Bone marrow (tissue), 2 donors: ENCODE measurements around the gene ZNF76.
A peak's percentile ranks its signal among the peaks of the same experiment; 100 is the strongest.

Source experiments
- DNase-seq, 2 donors: peaks; one replicate each; lab custom pipeline; 2025; lab: John Stamatoyannopoulos, UW

Gene ZNF76

DNA sequence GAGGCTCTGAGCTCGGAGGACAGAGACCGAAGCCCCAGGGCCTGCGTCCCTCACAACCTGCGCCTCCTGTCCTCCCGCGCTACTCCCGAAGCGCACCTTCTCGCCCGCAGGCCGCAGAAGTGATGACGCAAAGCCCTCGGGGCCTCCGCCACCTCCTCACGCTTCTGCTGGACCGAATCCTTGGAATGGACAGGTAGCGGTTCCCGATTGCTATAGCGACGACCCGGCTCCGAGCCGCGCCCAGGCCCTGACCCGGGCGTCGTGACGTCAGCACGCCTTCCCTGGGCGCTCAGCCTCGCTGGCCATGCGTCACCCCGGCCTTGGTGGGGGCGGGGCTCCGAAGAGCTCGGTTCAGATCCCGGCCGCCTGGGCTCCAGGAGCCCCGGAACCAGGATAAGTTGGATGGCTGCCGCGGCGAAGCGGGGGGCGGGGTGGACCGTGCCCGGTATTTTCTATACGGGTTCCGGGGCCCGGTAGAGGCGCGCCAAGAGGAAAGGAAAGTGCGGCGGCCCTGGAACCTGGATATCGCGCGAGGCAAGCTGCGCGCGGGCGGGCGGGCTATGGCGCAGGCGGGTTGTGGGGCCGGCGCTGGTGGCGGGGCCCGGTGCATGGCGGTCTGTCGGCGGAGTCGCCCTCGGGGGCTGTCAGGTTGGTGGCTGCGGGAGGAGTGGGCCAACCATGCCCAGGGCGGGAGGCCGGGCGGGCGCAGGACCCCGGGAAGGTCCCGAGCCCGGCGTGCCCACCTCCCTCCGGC, at the start of gene ZNF76:
TSS of gene ZNF76 (plus strand) at position 542 of the 754 bp plus-strand sequence. CDS start 21,417 bp downstream, outside the sequence.
- peak; percentile 70 to 87 for DNase-seq

DNA sequence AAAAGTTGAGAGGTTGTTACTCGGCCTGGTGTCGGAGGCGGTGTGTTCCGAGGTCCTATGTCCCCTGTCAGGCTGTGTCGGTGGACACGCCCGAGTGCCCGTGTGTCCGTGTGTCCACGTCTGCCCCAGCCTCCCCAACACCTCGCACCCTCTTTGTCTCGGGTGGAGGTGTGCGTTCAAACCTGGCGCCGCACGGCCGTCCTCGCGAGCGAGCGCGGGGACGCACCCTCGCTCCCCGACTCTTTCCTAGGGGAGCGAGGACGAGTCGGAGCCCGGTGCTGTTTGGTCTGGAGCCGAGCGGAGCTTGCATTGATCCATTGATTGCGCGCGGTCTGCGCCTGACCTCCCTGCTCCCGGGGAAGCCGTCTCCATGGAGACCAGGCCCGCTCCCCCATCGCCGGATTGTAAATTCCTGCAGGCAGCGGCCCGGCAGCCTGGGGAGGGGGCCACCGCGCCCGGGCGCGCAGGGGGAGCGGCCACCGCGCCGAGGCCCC, 46.2 kb upstream of the ZNF76 start:
- DNase-seq, result no peak

DNA sequence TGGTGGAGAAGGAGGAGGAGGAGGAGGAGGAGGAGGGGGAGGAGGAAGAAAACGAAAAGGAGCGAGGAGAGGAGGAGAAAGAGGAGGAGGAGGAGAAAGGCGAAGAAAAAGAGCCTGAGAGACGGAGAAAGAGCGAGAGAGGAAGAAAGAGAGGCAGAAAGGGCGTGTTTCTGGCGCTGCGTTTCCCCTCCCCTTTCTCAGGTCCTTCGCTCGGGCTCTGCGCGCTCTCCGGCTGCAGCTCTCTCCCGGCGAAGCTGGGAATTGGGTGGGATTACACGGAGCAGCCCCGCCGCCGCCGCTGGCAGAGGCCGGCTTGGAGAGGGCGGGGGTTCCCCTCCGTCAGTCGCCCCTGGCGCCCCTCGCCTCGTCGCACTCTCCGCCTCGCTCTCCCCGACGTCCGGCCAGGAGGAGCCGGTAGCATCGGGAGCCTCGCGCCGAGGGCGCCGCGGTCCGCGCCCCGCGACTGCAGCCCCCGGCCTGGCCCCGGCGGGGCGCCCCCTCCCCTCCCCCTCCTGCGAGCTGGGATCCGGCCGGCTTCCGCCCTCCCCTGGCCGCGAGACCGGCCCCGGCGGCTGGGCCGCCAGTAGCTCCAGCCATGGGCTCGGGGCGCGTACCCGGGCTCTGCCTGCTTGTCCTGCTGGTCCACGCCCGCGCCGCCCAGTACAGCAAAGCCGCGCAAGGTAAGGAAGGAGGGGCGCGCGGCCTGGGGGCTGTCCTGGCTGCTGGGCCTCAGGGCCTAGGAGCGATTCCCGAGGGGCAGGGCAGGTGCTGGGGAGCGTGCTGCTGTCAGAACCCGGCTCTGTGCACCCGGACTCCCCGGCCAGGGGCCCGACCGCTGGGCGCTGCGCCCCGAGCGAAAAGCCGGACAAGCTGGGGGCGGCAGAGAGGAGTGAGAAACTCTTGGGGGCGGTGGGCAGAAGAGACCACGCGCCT, 45.4 kb upstream of the ZNF76 start, which contains the start of gene SCUBE3:
TSS of gene SCUBE3 (plus strand) at position 133 of the 933 bp plus-strand sequence. CDS start at position 596, 463 bp downstream.
- no peak for DNase-seq

DNA sequence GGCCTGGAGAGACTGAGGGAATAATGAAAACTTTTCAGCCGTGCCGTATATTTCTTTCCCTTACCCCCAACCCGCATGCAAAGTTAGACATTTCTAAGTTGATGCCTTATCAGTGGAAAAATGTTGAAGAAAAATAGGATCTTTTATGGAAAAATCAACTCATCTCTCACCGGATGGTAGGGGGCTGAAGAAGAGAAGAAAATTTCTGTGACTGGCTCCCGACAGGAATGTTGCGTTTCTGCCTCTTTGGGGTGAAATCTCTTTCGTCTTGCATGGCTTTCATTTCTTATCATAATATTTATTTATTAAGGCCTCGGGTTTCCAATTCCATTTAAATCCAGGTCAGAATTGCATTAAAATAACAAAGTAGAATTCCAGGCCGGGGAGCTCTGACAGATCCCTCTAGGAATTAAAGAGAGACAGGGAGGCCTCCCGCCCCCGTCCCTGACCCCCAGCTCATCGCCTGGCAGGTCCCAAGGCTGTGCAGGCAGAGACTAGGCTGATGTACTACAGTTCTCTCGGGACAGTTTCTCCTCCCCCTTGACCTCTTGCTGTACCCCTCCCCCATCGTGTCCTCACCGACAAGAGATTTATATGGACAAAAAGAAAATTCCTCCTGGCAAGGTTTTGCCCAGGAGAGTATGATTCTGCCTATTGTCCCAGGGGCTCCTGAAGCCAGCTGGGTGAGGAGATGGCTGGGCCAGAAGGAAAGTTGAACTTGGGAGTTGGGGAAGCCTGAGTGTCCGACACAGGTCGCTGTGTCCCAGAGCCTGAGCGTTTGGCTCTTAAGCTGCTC, 44.5 kb upstream of the ZNF76 start:
- DNase-seq, result no peak

DNA sequence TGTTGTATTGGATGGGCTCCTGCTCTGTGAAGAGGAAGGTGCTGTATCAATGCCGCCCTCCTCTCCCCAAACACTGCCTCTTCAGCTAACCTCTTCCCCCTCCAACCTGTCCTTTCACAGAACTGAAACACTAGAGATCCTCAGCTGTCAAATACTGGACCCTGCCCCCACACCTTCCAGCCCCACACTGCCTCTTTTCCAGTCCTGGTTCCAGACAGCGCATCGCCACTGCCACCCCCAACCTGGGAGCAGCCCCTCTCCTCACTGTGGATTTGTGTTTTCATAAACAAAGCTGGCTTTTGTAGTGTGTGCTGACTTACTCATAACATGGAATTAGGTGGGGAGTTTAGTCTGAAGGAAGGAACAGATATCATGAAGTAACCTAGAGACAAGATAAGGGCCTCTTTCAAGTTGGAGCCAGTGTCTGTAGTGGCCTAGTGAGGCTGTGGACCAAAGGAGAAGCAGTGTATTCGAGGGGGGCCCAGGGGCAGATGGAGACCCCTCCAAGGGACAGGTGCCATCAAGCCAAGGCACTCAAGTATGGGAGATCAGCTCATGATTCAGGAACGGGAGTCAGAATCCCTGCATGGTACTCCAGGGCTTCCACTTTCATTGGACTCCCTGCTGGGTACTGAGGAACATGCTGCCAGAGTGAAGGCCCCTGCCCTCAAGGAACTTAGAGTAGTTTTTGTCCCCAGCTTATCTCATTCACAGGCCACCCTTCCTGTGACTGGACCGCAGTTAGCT, 43.7 kb upstream of the ZNF76 start:
- no peak for DNase-seq

DNA sequence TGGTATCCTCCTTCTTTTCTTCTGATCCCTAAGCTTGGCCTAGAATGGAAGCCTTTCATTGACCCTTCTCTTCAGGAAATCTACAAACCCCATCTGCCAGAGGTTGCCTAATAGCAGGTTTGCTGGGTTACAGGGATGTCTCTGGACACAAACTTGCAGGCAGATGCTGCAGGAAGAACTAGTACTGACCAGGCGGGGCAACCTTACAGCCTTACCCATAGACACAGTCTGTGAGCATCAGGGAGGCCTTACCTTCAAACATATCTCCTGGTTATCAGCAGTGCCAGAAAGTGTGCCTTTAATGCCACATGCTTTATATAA, 43.2 kb upstream of the ZNF76 start:
- DNase-seq, result no peak

DNA sequence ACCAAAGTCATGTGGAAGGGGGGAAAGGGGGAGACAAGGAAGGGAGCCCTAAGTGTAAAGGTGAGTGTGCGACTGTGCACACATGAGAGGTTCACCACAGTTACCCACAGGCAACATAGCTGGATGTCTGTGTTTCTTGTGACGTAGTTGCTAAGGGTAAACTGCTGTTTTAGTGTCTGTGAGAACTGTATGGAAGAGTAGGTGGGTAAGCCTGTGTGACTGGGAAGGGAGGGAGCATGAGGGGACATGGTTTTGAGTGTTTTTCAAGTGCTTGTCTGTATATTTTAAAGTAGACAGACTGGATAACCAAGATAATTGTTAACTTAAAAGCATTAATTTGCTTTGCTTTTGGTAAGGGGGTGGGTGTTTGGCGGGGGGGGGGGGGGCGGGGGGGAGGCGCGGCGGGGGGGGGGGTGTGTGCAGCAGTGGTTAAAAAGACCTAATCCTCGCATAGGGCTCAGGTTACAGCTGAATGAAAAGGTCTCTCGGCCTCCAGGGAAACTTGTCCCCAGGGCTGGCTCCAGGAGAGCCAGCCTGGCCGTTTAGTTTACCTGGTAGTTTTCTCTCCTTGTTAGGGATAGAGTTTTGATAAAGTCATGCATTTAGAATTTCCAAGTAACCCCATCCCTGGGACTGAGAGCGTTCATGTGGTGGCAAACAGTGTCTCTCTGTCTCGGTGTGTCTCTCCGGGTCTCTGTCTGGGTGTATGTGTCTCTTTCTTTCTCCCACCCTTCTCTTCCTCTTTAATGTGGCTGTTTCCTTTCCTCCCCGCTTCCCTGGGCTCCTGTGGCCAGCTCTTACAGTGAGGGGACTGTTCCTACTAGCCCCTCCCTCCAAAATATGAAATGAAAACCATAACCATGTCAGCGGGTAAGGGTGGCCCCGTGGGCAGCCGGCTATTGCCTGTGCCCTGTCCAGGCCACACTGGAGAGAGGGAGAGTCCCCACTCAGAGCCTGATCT, 42.4 kb upstream of the ZNF76 start:
- DNase-seq, result no peak

DNA sequence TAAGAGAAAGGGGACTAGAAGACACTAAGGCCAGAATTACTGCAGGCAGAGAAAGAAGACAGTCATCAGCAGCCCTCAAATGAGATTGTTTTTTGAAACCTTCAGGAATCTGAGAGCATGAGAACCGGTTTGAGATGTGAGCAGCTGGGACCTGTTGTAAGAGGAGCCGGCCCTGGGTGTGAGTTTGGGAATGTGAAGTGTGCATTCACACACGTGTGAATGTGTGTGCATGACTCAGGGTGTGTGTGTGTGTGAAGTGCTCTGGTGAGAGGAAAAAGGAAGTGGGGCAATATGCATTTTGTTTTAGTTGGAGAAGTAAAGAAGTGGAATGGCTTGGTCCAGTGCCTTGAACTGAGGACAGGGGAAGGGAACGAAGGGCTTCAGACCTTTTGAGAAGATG, 41.5 kb upstream of the ZNF76 start:
- DNase-seq, result peak in 1 of 2 donors; percentile 0

DNA sequence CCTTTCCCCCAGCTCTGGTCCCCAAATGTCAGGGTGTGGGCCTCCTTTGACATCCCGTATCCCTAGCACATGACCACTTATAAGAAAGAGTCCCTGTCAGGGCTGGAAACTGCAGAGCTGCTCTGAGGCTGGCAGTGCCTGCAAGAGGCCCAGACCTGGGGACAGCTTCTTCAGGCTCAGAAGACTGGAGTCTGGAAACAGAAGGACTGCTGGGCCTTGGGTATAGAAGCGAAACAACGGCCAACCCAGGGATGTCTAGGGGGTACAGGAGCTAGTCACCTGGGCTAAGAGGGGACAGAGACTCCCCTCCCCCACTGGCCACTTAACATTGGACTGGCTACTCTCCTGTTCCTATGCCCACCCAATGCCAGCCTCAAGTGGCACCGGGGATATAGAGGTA, 41.1 kb upstream of the ZNF76 start:
- no peak for DNase-seq

DNA sequence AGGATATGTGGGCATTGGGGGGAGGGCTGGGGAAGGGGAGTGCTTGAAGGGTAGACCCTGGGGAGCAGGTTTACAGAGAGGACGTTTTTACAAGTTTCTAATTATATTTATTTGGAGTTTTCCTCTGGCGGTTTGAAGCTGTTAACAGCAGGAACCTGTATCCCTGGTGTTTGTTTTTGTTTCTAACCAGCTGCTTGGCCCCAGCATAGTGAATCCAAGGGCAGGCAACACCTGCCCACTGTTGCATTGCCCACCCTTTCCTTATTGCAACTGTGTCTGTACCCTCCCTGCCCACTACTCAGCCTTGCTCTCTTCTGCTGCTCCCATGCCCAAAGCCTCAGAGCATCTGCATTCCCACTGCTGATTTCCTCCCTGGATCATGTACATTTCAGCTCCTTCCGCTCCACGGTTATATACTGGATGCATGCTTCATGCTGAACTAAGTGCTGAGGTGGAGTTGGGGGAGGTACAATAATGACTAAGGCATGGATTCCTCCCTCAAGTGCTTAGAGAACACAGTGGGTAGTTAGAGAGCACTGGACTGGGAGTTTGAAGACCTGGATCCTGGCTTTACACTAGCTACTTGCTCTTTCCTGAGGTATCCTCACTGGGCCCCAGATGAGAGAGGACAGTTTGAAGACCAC, 39.7 kb upstream of the ZNF76 start:
- DNase-seq, result no peak

DNA sequence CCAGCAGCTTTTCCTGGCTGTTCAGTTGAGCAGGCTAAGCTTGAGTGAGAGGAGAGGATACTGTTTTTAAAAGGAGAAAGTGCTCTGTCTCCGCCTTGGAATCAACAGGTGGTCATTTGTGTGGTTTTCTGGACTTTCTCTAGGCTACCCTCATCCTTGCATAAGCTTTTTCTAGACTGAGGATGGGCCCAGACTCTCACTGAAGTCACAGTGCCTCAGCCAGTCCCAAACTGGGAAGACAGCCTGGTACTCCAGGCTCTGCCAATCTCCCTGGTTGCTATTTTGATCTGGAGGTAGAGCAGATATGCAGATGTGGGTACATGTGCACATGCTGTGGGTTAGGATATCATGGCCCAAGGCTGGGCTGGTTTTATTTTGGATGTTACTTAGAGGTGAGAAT, 38.8 kb upstream of the ZNF76 start:
- no peak for DNase-seq

DNA sequence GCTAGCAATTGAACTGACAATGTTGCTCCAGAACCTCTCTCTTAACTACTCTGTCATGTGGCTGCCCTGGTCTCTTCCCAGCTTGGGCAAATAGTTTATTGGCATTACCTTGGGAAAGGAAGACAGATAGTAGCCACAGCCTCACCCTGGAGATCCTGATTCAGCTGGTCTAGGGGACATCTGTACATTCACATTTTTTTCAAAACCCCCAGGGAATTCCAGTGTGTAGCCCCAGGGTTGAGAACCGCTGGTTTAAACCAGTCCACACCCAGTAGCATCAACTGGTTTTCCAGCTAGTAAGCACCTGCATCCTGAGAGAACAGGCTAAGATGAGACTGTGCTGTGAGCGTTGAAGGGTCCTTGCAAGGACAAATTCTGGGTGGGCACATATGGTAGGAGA, 36.1 kb upstream of the ZNF76 start:
- no peak for DNase-seq

DNA sequence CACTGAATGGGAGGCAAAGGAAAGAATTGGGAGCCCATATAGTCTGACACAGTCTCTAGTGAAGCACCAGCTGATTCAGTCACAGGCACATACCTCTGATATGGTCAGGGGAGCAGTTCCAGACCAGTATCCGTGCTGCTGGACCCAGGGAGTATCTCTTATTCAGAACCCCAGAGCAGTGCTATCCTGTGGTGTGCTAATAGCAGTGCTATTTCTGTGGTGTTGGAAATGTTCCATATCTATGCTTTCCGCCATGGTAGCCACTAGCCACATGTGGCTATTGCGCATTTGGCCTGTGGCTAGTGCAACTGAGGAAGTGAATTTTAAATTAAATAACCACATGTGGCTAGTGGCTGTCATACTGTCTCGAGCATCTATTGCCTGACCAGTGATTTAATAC, 34.8 kb upstream of the ZNF76 start:
- no peak for DNase-seq

DNA sequence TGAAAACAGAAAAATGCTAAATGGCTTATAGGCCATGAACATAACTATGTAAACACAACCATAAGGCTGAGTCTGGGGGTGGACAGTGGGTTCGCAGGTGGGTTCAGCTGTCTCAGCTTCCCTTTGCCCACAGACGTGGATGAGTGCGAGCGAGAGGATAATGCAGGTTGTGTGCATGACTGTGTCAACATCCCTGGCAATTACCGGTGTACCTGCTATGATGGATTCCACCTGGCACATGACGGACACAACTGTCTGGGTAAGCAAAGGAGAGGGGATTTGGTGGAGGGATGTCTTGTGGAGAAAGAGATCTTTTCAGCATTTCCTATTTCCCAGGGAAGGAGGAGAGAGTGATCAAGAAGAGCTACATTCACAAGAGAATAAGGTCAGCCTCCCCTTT, 31.1 kb upstream of the ZNF76 start:
- DNase-seq, result no peak

DNA sequence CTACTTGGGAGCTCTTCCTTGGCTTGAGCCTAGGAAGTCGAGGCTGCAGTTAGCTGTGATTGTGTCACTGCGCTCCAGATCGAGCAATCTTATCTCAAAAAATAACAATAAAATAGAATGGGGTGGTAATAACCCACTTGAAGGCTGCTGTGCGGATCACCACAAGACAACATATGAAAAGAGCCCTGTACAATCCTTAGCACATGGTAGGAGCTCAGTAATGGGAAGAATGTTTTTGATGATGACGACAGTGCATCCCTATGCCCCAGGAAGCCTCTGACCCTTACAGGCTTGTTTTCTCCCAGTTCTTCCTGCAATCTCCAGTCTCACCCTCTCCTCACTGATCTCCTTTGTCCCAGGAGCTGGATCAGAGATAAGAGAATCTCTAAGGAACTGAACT, 30.2 kb upstream of the ZNF76 start:
- DNase-seq, result no peak

DNA sequence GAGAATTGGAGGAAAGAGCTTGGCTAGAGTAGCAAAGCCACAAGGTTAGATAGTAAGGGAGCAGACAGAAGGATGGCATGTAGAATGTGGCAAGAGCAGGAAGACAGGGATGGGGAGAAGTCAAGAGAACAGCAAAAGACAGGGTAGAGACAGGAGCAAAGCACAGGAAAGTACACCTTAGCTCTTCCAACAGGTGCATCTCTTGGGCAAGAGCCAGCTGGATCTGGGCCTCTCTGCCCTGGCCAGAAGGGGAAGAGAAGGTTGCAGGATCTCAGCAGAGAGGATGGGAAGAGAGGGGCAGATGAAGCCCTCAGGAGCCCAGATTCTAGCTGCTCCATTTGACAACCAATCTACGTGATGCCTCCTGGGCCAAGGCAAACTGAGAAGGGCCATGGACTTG, 29.0 kb upstream of the ZNF76 start:
- no peak for DNase-seq

DNA sequence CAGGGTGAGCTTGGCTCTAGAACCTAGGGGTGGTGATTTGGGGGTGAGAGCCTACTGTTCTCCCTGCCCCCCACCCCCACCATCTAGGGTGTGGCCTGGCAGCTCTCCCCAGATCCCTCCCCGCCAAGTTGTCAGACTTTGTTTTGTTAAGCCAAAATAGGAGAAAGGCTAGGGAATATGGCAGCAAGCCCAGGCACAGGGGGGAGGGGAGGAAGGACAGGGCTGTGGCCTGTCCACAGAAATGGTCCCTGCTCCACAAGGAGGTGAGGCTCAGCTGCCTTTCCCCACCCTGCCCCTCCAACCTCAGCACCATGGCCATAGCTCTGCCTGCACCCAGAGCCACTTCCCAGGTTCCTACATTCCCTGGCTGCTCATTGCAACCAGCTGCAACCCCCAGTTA, 28.6 kb upstream of the ZNF76 start:
- DNase-seq, result no peak

DNA sequence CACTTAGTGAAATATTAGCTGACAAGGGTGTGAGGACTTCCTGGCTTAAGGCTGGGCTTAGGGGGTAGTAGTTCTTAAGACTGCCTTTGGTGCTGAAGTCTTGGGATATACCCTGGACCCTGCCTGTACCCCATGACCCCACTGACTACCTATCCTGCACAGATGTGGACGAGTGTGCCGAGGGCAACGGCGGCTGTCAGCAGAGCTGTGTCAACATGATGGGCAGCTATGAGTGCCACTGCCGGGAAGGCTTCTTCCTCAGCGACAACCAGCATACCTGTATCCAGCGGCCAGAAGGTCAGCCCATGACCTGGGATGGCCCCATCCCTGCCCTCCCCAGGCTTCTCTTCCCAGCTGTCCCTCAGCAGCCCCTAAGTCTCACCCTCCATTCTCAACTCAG, 28.0 kb upstream of the ZNF76 start:
- no peak for DNase-seq

DNA sequence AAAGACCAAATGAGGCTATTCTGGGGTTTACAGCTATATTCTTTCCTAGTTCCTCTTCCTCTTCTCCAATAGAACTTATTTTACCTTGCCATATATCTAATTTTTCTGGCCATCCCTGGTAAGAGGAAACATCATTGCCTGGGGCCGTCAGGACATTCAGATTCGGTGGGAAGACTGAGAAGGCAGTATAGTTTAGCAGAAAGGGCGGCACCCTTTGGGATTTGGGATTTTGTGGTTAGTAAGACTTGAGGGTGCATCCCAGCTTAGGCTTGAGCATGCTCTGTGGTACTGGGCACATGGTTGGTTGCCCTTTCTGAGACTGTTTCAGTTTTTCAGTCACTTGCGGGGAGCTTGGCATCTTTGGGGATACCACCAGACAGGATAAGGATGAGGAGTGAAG, 24.6 kb upstream of the ZNF76 start:
- no peak for DNase-seq

DNA sequence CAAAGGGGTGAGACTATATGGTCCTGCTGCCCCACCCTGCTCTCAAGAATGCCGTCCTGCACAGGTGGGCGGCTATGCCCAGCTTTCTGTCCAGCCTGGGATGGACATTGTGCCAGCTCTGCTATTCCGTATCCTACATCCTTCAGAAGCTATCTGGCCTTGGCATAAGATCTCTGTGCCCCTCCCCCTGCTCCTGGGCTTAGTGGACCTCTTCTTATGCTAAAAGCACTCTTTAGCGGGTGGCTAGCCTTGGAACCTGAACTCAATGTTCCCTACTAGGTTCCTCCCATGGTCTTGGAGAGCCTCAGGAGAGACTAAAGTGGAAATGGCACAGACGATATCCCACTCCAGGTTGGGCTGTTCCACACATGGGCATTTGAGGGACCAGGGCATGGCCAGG, 23.3 kb upstream of the ZNF76 start:
- DNase-seq, result no peak
